IMR-90 (cell line): ENCODE results near the gene NUP54. TPM values are rescaled to one million over a fixed set of nuclear protein-coding genes. Genes with fewer than 3 reads are reported as not detected.
A peak's percentile ranks its signal among the peaks of the same experiment; 100 is the strongest.

Source experiments
- ATAC-seq: fragments of 200-7000 bp; cut with Tn5 transposase; 2 replicates; pipeline ENCODE4 v1.9.1; 2020; ENCODE audit warnings: low read depth, mild to moderate bottlenecking, moderate library complexity
- BruUV-seq: library from RNA; stranded (reverse); fragments of 400-500 nt; replicated peaks from 2 replicates; lab custom pipeline; 2021; lab: Mats Ljungman, UMichigan
- CTCF ChIA-PET: fragments of 300-600 bp; formaldehyde crosslinking; extraction: SDS; loops from one replicate; lab custom pipeline; 2021; ENCODE audit warnings: antibody characterized with exemption; lab: Yijun Ruan, JAX
- POLR2A ChIA-PET: fragments of 300-600 bp; sonication (Branson Sonifier 250); formaldehyde crosslinking; loops from one replicate; lab custom pipeline; 2022; ENCODE audit warnings: antibody characterized with exemption; ENCODE audit not compliant: unreplicated experiment; lab: Charles Lee
- DNase-seq: peaks from one replicate; pipeline ENCODE4 v3.0.0; 2013
- H2AFZ ChIP-seq: replicated peaks from 2 replicates; pipeline ENCODE3; 2013; ENCODE audit warnings: low read length, mild to moderate bottlenecking; ENCODE audit not compliant: poor library complexity
- H2AK5ac ChIP-seq: 2 replicates; pipeline ENCODE4 v1.6.1; 2013; ENCODE audit warnings: low read depth, low read length, inconsistent platforms
- H2AK9ac ChIP-seq: replicated peaks from 2 replicates; pipeline ENCODE3; 2013; ENCODE audit warnings: mild to moderate bottlenecking, low read depth, low read length, moderate library complexity; ENCODE audit not compliant: poor library complexity
- H2BK120ac ChIP-seq: 2 replicates; pipeline ENCODE4 v1.6.1; 2013; ENCODE audit warnings: low read depth, low read length, inconsistent platforms
- H2BK15ac ChIP-seq: 3 replicates; pipeline ENCODE4 v1.6.1; 2013; ENCODE audit warnings: low read depth, low read length, inconsistent platforms
- H2BK20ac ChIP-seq: 2 replicates; pipeline ENCODE4 v1.6.1; 2013; ENCODE audit warnings: low read depth, mild to moderate bottlenecking, inconsistent platforms, low read length, moderate library complexity
- H2BK5ac ChIP-seq: 2 replicates; pipeline ENCODE4 v1.6.1; 2013; ENCODE audit warnings: mild to moderate bottlenecking, low read depth, low read length, inconsistent platforms; ENCODE audit not compliant: poor library complexity, severe bottlenecking
- H3K14ac ChIP-seq: replicated peaks from 2 replicates; pipeline ENCODE4 v1.6.1; 2013; ENCODE audit warnings: low read depth, low read length, inconsistent platforms
- H3K18ac ChIP-seq: 2 replicates; pipeline ENCODE4 v1.6.1; 2013; ENCODE audit warnings: low read depth, low read length, control low read depth
- H3K23ac ChIP-seq: 2 replicates; pipeline ENCODE4 v1.6.1; 2013; ENCODE audit warnings: low read depth, low read length, inconsistent platforms
- H3K27ac ChIP-seq: 2 replicates; pipeline ENCODE4 v1.5.1; 2013; ENCODE audit warnings: mild to moderate bottlenecking, control low read depth, low read length; ENCODE audit not compliant: insufficient read depth
- H3K27me3 ChIP-seq: 2 replicates; pipeline ENCODE4 v1.6.1; 2013; ENCODE audit warnings: low read length; ENCODE audit not compliant: control insufficient read depth, insufficient read depth
- H3K36me3 ChIP-seq: 2 replicates; pipeline ENCODE4 v1.6.1; 2013; ENCODE audit warnings: low read length, mixed read lengths; ENCODE audit not compliant: control insufficient read depth, insufficient read depth
- H3K4ac ChIP-seq: 2 replicates; pipeline ENCODE4 v1.6.1; 2013; ENCODE audit warnings: low read depth, low read length, inconsistent platforms
- H3K4me1 ChIP-seq: 2 replicates; pipeline ENCODE4 v1.6.1; 2013; ENCODE audit warnings: low read length, mixed read lengths; ENCODE audit not compliant: control insufficient read depth, insufficient read depth
- H3K4me2 ChIP-seq: 2 replicates; pipeline ENCODE4 v1.6.1; 2013; ENCODE audit warnings: low read depth, mild to moderate bottlenecking, control low read depth, low read length, moderate library complexity
- H3K4me3 ChIP-seq: 2 replicates; pipeline ENCODE4 v1.5.1; 2013; ENCODE audit warnings: low read depth, mild to moderate bottlenecking, control low read depth, low read length, moderate library complexity; ENCODE audit not compliant: insufficient read depth
- H3K56ac ChIP-seq: 2 replicates; pipeline ENCODE4 v1.6.1; 2013; ENCODE audit warnings: low read length, inconsistent platforms; ENCODE audit not compliant: insufficient read depth; ENCODE audit errors: extremely low read depth
- H3K79me1 ChIP-seq, 2 experiments: 2 replicates each; pipeline ENCODE4 v1.6.1; 2013; ENCODE audit warnings: low read length in 2 of 2, inconsistent platforms in 1 of 2, low read depth in 1 of 2
- H3K9ac ChIP-seq: 2 replicates; pipeline ENCODE4 v1.6.1; 2013; ENCODE audit warnings: low read depth, low read length, control low read depth
- H3K9me1 ChIP-seq: 2 replicates; pipeline ENCODE4 v1.6.1; 2013; ENCODE audit warnings: low read length, inconsistent platforms; ENCODE audit not compliant: insufficient read depth
- H3K9me3 ChIP-seq: 2 replicates; pipeline ENCODE4 v1.6.1; 2013; ENCODE audit warnings: low read length; ENCODE audit not compliant: control insufficient read depth, insufficient read depth
- H4K20me1 ChIP-seq: 2 replicates; pipeline ENCODE4 v1.6.1; 2013; ENCODE audit warnings: low read length, inconsistent platforms; ENCODE audit not compliant: insufficient read depth
- H4K5ac ChIP-seq: 2 replicates; pipeline ENCODE4 v1.6.1; 2013; ENCODE audit warnings: mild to moderate bottlenecking, low read depth, low read length, control low read depth
- H4K8ac ChIP-seq, 2 experiments: 2 replicates each; pipeline ENCODE4 v1.6.1; 2013; ENCODE audit warnings: low read depth in 2 of 2, low read length in 2 of 2, control low read depth in 1 of 2, inconsistent platforms in 1 of 2
- H4K91ac ChIP-seq: 2 replicates; pipeline ENCODE4 v1.6.1; 2013; ENCODE audit warnings: low read depth, low read length, inconsistent platforms; ENCODE audit not compliant: insufficient read depth
- BHLHE40 ChIP-seq: fragments of 150-350 bp; IDR thresholded peaks from 2 replicates; pipeline ENCODE4 v1.6.1; 2016; ENCODE audit warnings: mild to moderate bottlenecking, low read depth, low read length
- CHD1 ChIP-seq: IDR thresholded peaks from 2 replicates; pipeline ENCODE4 v1.6.1; 2012; ENCODE audit warnings: low read depth, low read length, improper control_type of control experiment
- NFE2L2 ChIP-seq: fragments of 150-350 bp; IDR thresholded peaks from 2 replicates; pipeline ENCODE4 v1.6.1; 2016; ENCODE audit warnings: low read depth, mild to moderate bottlenecking, low read length
- POLR2A ChIP-seq: IDR thresholded peaks from 2 replicates; pipeline ENCODE4 v1.6.1; 2012; ENCODE audit warnings: mild to moderate bottlenecking, low read depth, low read length
- WGBS, 2 experiments: methylation state at CpG; one replicate each; pipeline versions ENCODE4 v1.1.5 to v1.1.7; 2013; ENCODE audit warnings: missing lambda C conversion rate in 2 of 2; ENCODE audit not compliant: insufficient read length in 1 of 2; ENCODE audit errors: extremely low coverage in 2 of 2; 5-methylcytosine and 5-hydroxymethylcytosine counted together
- dilution Hi-C: fragments of 300-500 bp; cut with HindIII; formaldehyde crosslinking; loops from one replicate; pipeline ENCODE4 v1.14.3; 2018; ENCODE audit warnings: low sequenced_read_pairs; ENCODE audit not compliant: unreplicated experiment
- in situ Hi-C: fragments of 300-500 bp; cut with MboI; formaldehyde crosslinking; loops from 3 replicates; pipeline ENCODE4 v1.14.3; 2019; ENCODE audit warnings: low sequenced_read_pairs, inconsistent platforms, mixed read lengths
- intact Hi-C: fragments of 100-400 bp; cut with micrococcal nuclease; formaldehyde crosslinking; loops from 2 replicates; pipeline ENCODE4 v1.10.0; 2022
- polyA plus RNA-seq, 3 experiments: library from polyadenylated mRNA; depleted of rRNA; stranded (reverse); fragments of >200 nt; gene quantifications; 2 replicates each; pipeline ENCODE4 v1.2.3, GENCODE V29; 2012; ENCODE audit warnings: low replicate concordance in 1 of 3
- total RNA-seq: library from RNA; depleted of rRNA; stranded (reverse); fragments of >200 nt; gene quantifications from 2 replicates; pipeline ENCODE4 v1.2.3, GENCODE V29; 2012
- TF ChIP-seq, protein P1 (sequence below): fragments of 150-350 bp; IDR thresholded peaks from 2 replicates; pipeline ENCODE4 v1.6.1; 2017; ENCODE audit warnings: mild to moderate bottlenecking, antibody characterized with exemption, low read length, low read depth

The NUP54 gene
- total and polyA plus RNA-seq, 2 of the 4 experiments (the other 2 are of a cell fraction), result 24.6 to 44.4 TPM

DNA sequence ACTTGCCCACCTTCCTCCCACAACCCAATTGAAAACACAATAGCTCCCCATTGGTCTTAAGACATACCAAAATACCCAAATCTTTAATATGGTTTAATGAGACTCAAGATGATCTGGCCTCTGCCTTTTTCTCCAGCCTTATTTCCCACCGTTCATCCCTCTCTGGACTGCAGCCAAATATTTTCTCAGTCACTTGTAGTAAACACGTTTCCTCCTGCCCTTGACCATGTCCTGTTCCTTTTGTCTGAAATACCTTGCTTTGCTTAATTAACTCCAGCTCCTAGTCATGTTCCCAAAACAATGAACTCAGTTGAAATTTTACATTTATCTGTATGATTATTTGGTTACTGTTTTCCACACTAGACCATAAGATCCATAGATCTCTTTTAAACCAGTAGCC, 8.4 kb upstream of the NUP54 start:
- Histone ChIP-seq H4K8ac (no peak overlapping the region), H2BK20ac (no peak overlapping the region), H3K9me1 (no peaks in the 10 kb centered on the region; the same call in 1 of the 2 replicates), H3K23ac (no peak overlapping the region), H2BK15ac (no peak overlapping the region), H3K79me1 (no peaks in the 10 kb centered on the region), H3K18ac (no peak overlapping the region), H2AK5ac (no peak overlapping the region), H2AK9ac (no peak overlapping the region), H3K14ac (no peak overlapping the region), H3K36me3 (peaks cover 8% of the 10 kb centered on the region), H3K9me3 (no peaks in the 10 kb centered on the region), H3K4me1 (no peaks in the 10 kb centered on the region), H3K27ac (no peak overlapping the region), H3K4me3 (no peak overlapping the region), H4K20me1 (no peaks in the 10 kb centered on the region), H2AFZ (no peak overlapping the region), H2BK5ac (no peak overlapping the region), H2BK120ac (no peak overlapping the region), H3K27me3 (no peaks in the 10 kb centered on the region), H4K5ac (no peak overlapping the region), H3K4ac (no peak overlapping the region), H4K91ac (no peak overlapping the region), H3K4me2 (no peak overlapping the region), H3K56ac (no peak overlapping the region), H3K9ac (no peak overlapping the region)
- POLR2A ChIA-PET, result no interaction called here
- peak; percentile 5 for DNase-seq
- CTCF ChIA-PET, result no interaction called here
- TF ChIP-seq, protein P1, sequence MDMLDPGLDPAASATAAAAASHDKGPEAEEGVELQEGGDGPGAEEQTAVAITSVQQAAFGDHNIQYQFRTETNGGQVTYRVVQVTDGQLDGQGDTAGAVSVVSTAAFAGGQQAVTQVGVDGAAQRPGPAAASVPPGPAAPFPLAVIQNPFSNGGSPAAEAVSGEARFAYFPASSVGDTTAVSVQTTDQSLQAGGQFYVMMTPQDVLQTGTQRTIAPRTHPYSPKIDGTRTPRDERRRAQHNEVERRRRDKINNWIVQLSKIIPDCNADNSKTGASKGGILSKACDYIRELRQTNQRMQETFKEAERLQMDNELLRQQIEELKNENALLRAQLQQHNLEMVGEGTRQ, result no peak
- no peak for TF ChIP-seq POLR2A
- no peak for TF ChIP-seq CHD1
- no peak for TF ChIP-seq NFE2L2
- no peak for TF ChIP-seq BHLHE40
- intact Hi-C loops (no loop called here), in situ Hi-C loops (no loop called here), dilution Hi-C loops (no loop called here)
- no TSS peak for BruUV-seq
- ATAC-seq, result no peak
- WGBS, 2 experiments, result 10% methylated on average over 2 of the region's 2 CpGs; no CpG with 5 or more reads in 1 of the 2 experiments
